ACHN (cell line): ENCODE measurements around the gene HOXA11.
A peak's percentile ranks its signal among the peaks of the same experiment; 100 is the strongest.

ENCODE experiments used
- DNase-seq: peaks from one replicate; pipeline ENCODE4 v3.0.0-alpha.2; 2015
- in situ Hi-C: cut with HindIII; loops from 2 replicates; pipeline ENCODE4 v1.10.0; 2017; ENCODE audit warnings: low sequenced_read_pairs, low pct_ligation_motif_present, low pct_unique_long_range_greater_than_20kb

The HOXA11 gene

GRCh38 chr7:27185854-27186667 is 1.0 kb upstream of the HOXA11 start:
- DNase-seq = no peak
- in situ Hi-C loops = no loop called here

DNA sequence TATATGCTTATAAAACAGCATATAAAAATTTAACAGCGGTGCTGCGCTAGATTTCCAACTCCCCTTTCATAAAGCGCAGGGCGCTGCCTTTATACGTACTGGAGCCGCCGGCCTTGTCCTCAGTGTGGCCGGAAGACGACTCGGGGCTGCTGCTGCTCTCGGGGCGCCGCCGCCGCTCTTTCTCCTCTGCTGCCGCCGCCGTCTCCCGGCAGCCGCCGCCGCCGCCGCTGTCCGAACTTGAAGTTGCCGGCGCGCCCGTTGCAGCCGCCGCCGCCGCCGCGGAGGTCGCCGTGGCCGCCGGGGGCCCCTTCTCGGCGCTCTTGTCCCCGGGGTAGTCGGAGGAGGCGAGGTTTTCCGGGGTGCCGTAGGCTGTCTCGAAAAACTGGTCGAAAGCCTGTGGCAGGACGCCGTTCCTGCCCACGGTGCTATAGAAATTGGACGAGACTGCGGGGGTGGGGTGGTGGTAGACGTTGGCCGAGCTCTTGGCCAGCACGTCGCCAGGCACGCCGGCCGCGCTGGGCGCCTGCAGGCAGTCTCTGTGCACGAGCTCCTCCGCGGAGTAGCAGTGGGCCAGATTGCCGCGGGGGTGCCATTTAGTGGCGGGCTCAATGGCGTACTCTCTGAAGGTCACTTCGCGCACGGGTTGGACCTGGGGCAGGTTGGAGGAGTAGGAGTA is 557 bp downstream of the HOXA11 start:
- DNase-seq = peak; percentile 79
- in situ Hi-C loops = no loop called here

DNA sequence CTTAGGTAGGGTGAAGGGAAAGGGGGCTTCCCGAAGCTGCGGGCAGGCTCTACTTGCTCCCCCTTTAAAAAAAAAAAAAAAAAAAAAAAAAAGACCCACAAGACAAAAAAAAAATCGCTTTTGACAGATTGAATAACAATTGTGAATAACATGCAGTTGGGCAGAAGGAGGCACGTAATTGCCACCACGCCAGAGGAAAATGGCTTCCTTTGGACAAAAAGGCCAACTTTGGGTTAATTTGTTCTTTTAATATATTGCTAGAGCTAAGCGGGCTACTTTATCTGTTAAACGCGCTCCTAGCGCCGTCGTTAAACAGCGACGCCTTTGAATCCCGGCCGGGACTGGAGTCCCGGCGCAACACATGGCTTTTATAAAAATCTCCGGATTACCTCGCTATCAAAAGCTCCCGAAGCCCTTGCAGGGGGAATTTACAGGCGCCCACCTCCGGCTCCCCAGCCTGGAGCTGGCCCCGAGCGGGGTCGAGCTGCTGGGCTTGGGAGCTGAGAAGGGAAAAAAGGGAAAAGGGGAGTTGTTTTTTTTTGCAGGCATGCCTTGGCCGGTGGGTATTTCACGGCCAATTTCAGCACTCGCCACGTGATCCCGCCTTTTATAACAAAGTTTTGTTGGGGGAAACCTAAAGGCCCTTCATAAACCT is 1.2 kb downstream of the HOXA11 start:
- in situ Hi-C loops = no loop called here
- DNase-seq = peak; percentile 50

- in situ Hi-C loops = no loop called here
These were observed 2.0 kb downstream of the HOXA11 start for GRCh38 chr7:27182861-27183681.

GRCh38 chr7:27182285-27182841 is 2.7 kb downstream of the HOXA11 start:
- in situ Hi-C loops = no loop called here
- DNase-seq = no peak

More at GRCh38 chr7:27182861-27183681, 2.0 kb downstream of the HOXA11 start:
- DNase-seq = no peak

GRCh38 chr7:27181795-27182275 is 3.2 kb downstream of the HOXA11 start:
- DNase-seq = no peak
- in situ Hi-C loops = no loop called here

- in situ Hi-C loops = no loop called here
- no peak for DNase-seq
These were observed 4.3 kb downstream of the HOXA11 start for GRCh38 chr7:27180431-27181420.

- in situ Hi-C loops = no loop called here
- DNase-seq = peak; percentile 93
These were observed 5.3 kb downstream of the HOXA11 start for GRCh38 chr7:27179503-27180430.

DNA sequence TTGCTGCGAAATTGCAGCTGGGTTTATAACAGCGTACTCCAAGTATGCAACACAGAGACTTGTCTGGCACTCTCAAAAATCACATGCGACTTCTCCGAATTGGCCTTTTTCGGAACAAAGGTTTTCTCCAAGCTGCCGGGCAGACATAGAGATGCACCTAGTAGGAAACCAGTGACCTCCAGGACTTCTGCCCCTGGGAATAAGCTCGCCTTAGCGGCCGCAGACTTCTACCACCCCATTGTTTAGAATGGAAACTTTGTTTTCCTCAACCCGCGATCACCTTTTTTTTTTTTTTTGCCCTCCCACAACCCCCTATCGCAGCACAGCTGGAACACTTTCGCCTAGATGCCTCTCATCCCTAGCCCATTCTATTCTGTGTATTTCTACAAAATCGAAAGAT is 6.0 kb downstream of the HOXA11 start:
- no peak for DNase-seq
- in situ Hi-C loops = no loop called here

DNA sequence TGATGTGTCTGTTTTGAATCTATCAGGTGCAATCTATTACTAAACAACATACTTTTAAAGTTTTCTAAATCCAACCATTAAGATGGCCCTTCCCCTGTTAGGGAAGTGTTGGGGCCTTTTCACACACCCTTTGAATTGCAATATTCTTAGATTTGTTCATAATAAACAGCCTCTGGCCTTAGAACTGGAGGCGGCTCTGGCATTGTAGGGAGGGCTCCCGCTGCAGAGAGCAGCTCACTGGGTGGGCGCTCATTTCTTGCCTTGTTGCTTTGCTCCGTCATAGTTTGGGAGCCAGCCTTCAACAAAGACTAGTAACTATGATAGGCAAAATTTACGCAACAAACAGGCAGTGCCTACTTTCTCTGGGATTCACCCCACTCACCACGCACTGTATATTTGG is 6.7 kb downstream of the HOXA11 start:
- in situ Hi-C loops = no loop called here
- DNase-seq = no peak

DNA sequence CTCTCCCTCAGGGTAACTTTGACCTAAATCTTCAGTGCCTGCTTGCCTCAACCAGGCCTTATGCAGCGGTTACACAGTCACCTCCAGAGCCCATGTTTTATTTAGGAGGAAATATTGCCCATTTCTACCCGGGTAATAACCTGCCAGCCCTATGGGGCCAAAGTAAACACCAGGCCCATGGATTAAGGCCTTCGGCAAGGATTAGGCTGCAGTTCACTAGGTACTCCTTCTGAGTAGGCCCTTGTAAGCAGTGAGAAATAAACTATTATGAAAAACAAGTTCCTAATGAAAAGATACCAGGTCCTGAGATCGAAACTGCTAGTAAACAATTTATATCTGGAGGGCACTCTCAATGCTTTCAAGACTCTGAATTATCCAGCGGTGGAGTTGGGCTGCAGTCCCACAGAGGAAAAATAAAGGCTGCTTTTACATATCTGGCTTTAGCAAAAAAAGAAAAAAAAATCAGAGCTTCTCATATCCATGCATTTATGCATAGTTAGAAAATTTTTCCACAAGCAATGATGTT is 7.2 kb downstream of the HOXA11 start:
- no peak for DNase-seq

GRCh38 chr7:27176962-27177794 is 7.9 kb downstream of the HOXA11 start:
- in situ Hi-C loops = no loop called here
- no peak for DNase-seq

More for the DNA sequence above, 7.2 kb downstream of the HOXA11 start:
- in situ Hi-C loops = no loop called here

DNA sequence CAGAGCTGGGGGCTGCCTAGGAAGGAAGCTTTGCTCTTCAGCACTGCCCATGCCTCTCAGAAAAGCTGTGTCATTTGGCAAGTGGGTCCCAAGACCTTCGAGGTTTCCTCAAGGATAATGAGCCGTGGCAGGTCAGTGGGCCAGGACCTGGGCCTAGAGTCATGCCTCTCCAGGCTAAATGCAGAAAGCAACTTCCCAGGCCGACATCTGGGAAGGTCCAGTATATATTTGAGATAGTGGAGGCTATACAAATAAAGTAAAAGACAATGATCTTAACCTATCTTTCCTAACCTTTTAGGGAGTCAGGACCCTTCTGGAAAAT is 8.5 kb downstream of the HOXA11 start:
- in situ Hi-C loops = no loop called here
- DNase-seq = no peak

- no peak for DNase-seq
- in situ Hi-C loops = no loop called here
These were observed 9.2 kb downstream of the HOXA11 start for GRCh38 chr7:27175626-27176523.
